GM12801 (cell line): Measurements from ENCODE around the gene ZNF385C.

ENCODE experiments used
- CTCF ChIP-seq: IDR thresholded peaks from one replicate; pipeline ENCODE4 v1.5.1; 2011; ENCODE audit warnings: control low read depth; ENCODE audit not compliant: insufficient read length; ENCODE audit errors: extremely low read depth

ZNF385C gene

GRCh38 chr17:42103221-42103954, 5.1 kb upstream of the ZNF385C start:
- TF ChIP-seq CTCF: no peak

GRCh38 chr17:42101513-42102292, 3.4 kb upstream of the ZNF385C start:
- TF ChIP-seq CTCF: no peak

GRCh38 chr17:42098730-42099399, 592 bp upstream of the ZNF385C start:
- no peak for TF ChIP-seq CTCF

GRCh38 chr17:42096360-42097111, 1.7 kb downstream of the ZNF385C start:
- no peak for TF ChIP-seq CTCF

- no peak for TF ChIP-seq CTCF
Measured at GRCh38 chr17:42094375-42095069, 3.8 kb downstream of the ZNF385C start.

- TF ChIP-seq CTCF: no peak
Measured at GRCh38 chr17:42092939-42093338, 5.3 kb downstream of the ZNF385C start.
